Spleen (tissue), 7 donors: ENCODE data around the gene OR7D4.

Experiments used
- CTCF ChIP-seq, 11 experiments: fragments of 200-600 bp in 7 of 11; fragments of 450-650 bp in 4 of 11; sonication (generic) in 4 of 11; IDR thresholded peaks in 8 of 11; conservative IDR thresholded peaks in 3 of 11; 1 replicate in 7 of 11; 2 replicates in 4 of 11; pipeline versions ENCODE4 v1.4.0 to v1.8.0; 2016 to 2021; ENCODE audit warnings: antibody characterized with exemption in 11 of 11, inconsistent platforms in 4 of 11, mild to moderate bottlenecking in 1 of 11
- POLR2A ChIP-seq, 3 donors: fragments of 450-650 bp; IDR thresholded peaks; one replicate each; pipeline ENCODE4 v1.5.1; 2017; ENCODE audit warnings: antibody characterized with exemption in 3 of 3, mild to moderate bottlenecking in 1 of 3
- donor health status: DM: no; HTN: no; CAD: no; lungs with moderate emphysema.
- donor health status: DM: no; HTN: no; CAD: no.
- donor health status: DM: no; HTN: no; CAD: no.

GRCh38 chr19:9171393-9171991 lies 47.9 kb downstream of the OR7D4 start:
- no peak for TF ChIP-seq POLR2A (IDR thresholded peaks at IDR 0.05)
- TF ChIP-seq CTCF (IDR thresholded peaks at IDR 0.05 in 8 of 11, conservative IDR thresholded peaks at IDR 0.05 in 3 of 11) = no peak
